IMR-90 (cell line): ENCODE data around the gene CARD18. TPM values are rescaled to one million over a fixed set of nuclear protein-coding genes. Genes with fewer than 3 reads are reported as not detected.

Experiments
- ATAC-seq: fragments of 200-7000 bp; cut with Tn5 transposase; 2 replicates; pipeline ENCODE4 v1.9.1; 2020; ENCODE audit warnings: low read depth, mild to moderate bottlenecking, moderate library complexity
- BruUV-seq: library from RNA; stranded (reverse); fragments of 400-500 nt; replicated peaks from 2 replicates; lab custom pipeline; 2021; lab: Mats Ljungman, UMichigan
- CTCF ChIA-PET: fragments of 300-600 bp; formaldehyde crosslinking; extraction: SDS; loops from one replicate; lab custom pipeline; 2021; ENCODE audit warnings: antibody characterized with exemption; lab: Yijun Ruan, JAX
- POLR2A ChIA-PET: fragments of 300-600 bp; sonication (Branson Sonifier 250); formaldehyde crosslinking; loops from one replicate; lab custom pipeline; 2022; ENCODE audit warnings: antibody characterized with exemption; ENCODE audit not compliant: unreplicated experiment; lab: Charles Lee
- DNase-seq: peaks from one replicate; pipeline ENCODE4 v3.0.0; 2013
- H2AFZ ChIP-seq: replicated peaks from 2 replicates; pipeline ENCODE3; 2013; ENCODE audit warnings: low read length, mild to moderate bottlenecking; ENCODE audit not compliant: poor library complexity
- H2AK5ac ChIP-seq: 2 replicates; pipeline ENCODE4 v1.6.1; 2013; ENCODE audit warnings: low read depth, low read length, inconsistent platforms
- H2AK9ac ChIP-seq: replicated peaks from 2 replicates; pipeline ENCODE3; 2013; ENCODE audit warnings: mild to moderate bottlenecking, low read depth, low read length, moderate library complexity; ENCODE audit not compliant: poor library complexity
- H2BK120ac ChIP-seq: 2 replicates; pipeline ENCODE4 v1.6.1; 2013; ENCODE audit warnings: low read depth, low read length, inconsistent platforms
- H2BK15ac ChIP-seq: 3 replicates; pipeline ENCODE4 v1.6.1; 2013; ENCODE audit warnings: low read depth, low read length, inconsistent platforms
- H2BK20ac ChIP-seq: 2 replicates; pipeline ENCODE4 v1.6.1; 2013; ENCODE audit warnings: low read depth, mild to moderate bottlenecking, inconsistent platforms, low read length, moderate library complexity
- H2BK5ac ChIP-seq: 2 replicates; pipeline ENCODE4 v1.6.1; 2013; ENCODE audit warnings: mild to moderate bottlenecking, low read depth, low read length, inconsistent platforms; ENCODE audit not compliant: poor library complexity, severe bottlenecking
- H3K14ac ChIP-seq: replicated peaks from 2 replicates; pipeline ENCODE4 v1.6.1; 2013; ENCODE audit warnings: low read depth, low read length, inconsistent platforms
- H3K18ac ChIP-seq: 2 replicates; pipeline ENCODE4 v1.6.1; 2013; ENCODE audit warnings: low read depth, low read length, control low read depth
- H3K23ac ChIP-seq: 2 replicates; pipeline ENCODE4 v1.6.1; 2013; ENCODE audit warnings: low read depth, low read length, inconsistent platforms
- H3K27ac ChIP-seq: 2 replicates; pipeline ENCODE4 v1.5.1; 2013; ENCODE audit warnings: mild to moderate bottlenecking, control low read depth, low read length; ENCODE audit not compliant: insufficient read depth
- H3K27me3 ChIP-seq: 2 replicates; pipeline ENCODE4 v1.6.1; 2013; ENCODE audit warnings: low read length; ENCODE audit not compliant: control insufficient read depth, insufficient read depth
- H3K36me3 ChIP-seq: 2 replicates; pipeline ENCODE4 v1.6.1; 2013; ENCODE audit warnings: low read length, mixed read lengths; ENCODE audit not compliant: control insufficient read depth, insufficient read depth
- H3K4ac ChIP-seq: 2 replicates; pipeline ENCODE4 v1.6.1; 2013; ENCODE audit warnings: low read depth, low read length, inconsistent platforms
- H3K4me1 ChIP-seq: 2 replicates; pipeline ENCODE4 v1.6.1; 2013; ENCODE audit warnings: low read length, mixed read lengths; ENCODE audit not compliant: control insufficient read depth, insufficient read depth
- H3K4me2 ChIP-seq: 2 replicates; pipeline ENCODE4 v1.6.1; 2013; ENCODE audit warnings: low read depth, mild to moderate bottlenecking, control low read depth, low read length, moderate library complexity
- H3K4me3 ChIP-seq: 2 replicates; pipeline ENCODE4 v1.5.1; 2013; ENCODE audit warnings: low read depth, mild to moderate bottlenecking, control low read depth, low read length, moderate library complexity; ENCODE audit not compliant: insufficient read depth
- H3K56ac ChIP-seq: 2 replicates; pipeline ENCODE4 v1.6.1; 2013; ENCODE audit warnings: low read length, inconsistent platforms; ENCODE audit not compliant: insufficient read depth; ENCODE audit errors: extremely low read depth
- H3K79me1 ChIP-seq, 2 experiments: 2 replicates each; pipeline ENCODE4 v1.6.1; 2013; ENCODE audit warnings: low read length in 2 of 2, inconsistent platforms in 1 of 2, low read depth in 1 of 2
- H3K9ac ChIP-seq: 2 replicates; pipeline ENCODE4 v1.6.1; 2013; ENCODE audit warnings: low read depth, low read length, control low read depth
- H3K9me1 ChIP-seq: 2 replicates; pipeline ENCODE4 v1.6.1; 2013; ENCODE audit warnings: low read length, inconsistent platforms; ENCODE audit not compliant: insufficient read depth
- H3K9me3 ChIP-seq: 2 replicates; pipeline ENCODE4 v1.6.1; 2013; ENCODE audit warnings: low read length; ENCODE audit not compliant: control insufficient read depth, insufficient read depth
- H4K20me1 ChIP-seq: 2 replicates; pipeline ENCODE4 v1.6.1; 2013; ENCODE audit warnings: low read length, inconsistent platforms; ENCODE audit not compliant: insufficient read depth
- H4K5ac ChIP-seq: 2 replicates; pipeline ENCODE4 v1.6.1; 2013; ENCODE audit warnings: mild to moderate bottlenecking, low read depth, low read length, control low read depth
- H4K8ac ChIP-seq, 2 experiments: 2 replicates each; pipeline ENCODE4 v1.6.1; 2013; ENCODE audit warnings: low read depth in 2 of 2, low read length in 2 of 2, control low read depth in 1 of 2, inconsistent platforms in 1 of 2
- H4K91ac ChIP-seq: 2 replicates; pipeline ENCODE4 v1.6.1; 2013; ENCODE audit warnings: low read depth, low read length, inconsistent platforms; ENCODE audit not compliant: insufficient read depth
- BHLHE40 ChIP-seq: fragments of 150-350 bp; IDR thresholded peaks from 2 replicates; pipeline ENCODE4 v1.6.1; 2016; ENCODE audit warnings: mild to moderate bottlenecking, low read depth, low read length
- ELK1 ChIP-seq: fragments of 150-350 bp; IDR thresholded peaks from 2 replicates; pipeline ENCODE4 v1.6.1; 2016; ENCODE audit warnings: low read depth, mild to moderate bottlenecking, low read length, moderate library complexity, borderline replicate concordance
- FOS ChIP-seq: fragments of 150-350 bp; IDR thresholded peaks from 2 replicates; pipeline ENCODE4 v1.6.1; 2016; ENCODE audit warnings: low read depth, low read length
- MXI1 ChIP-seq: IDR thresholded peaks from 2 replicates; pipeline ENCODE4 v1.6.1; 2012; ENCODE audit warnings: low read depth, mild to moderate bottlenecking, low read length, moderate library complexity, borderline replicate concordance
- WGBS, 2 experiments: methylation state at CpG; one replicate each; pipeline versions ENCODE4 v1.1.5 to v1.1.7; 2013; ENCODE audit warnings: missing lambda C conversion rate in 2 of 2; ENCODE audit not compliant: insufficient read length in 1 of 2; ENCODE audit errors: extremely low coverage in 2 of 2; 5-methylcytosine and 5-hydroxymethylcytosine counted together
- dilution Hi-C: fragments of 300-500 bp; cut with HindIII; formaldehyde crosslinking; loops from one replicate; pipeline ENCODE4 v1.14.3; 2018; ENCODE audit warnings: low sequenced_read_pairs; ENCODE audit not compliant: unreplicated experiment
- in situ Hi-C: fragments of 300-500 bp; cut with MboI; formaldehyde crosslinking; loops from 3 replicates; pipeline ENCODE4 v1.14.3; 2019; ENCODE audit warnings: low sequenced_read_pairs, inconsistent platforms, mixed read lengths
- intact Hi-C: fragments of 100-400 bp; cut with micrococcal nuclease; formaldehyde crosslinking; loops from 2 replicates; pipeline ENCODE4 v1.10.0; 2022
- polyA plus RNA-seq, 3 experiments: library from polyadenylated mRNA; depleted of rRNA; stranded (reverse); fragments of >200 nt; gene quantifications; 2 replicates each; pipeline ENCODE4 v1.2.3, GENCODE V29; 2012; ENCODE audit warnings: low replicate concordance in 1 of 3
- total RNA-seq: library from RNA; depleted of rRNA; stranded (reverse); fragments of >200 nt; gene quantifications from 2 replicates; pipeline ENCODE4 v1.2.3, GENCODE V29; 2012
- TF ChIP-seq, protein P1 (sequence below): fragments of 150-350 bp; IDR thresholded peaks from 2 replicates; pipeline ENCODE4 v1.6.1; 2017; ENCODE audit warnings: mild to moderate bottlenecking, antibody characterized with exemption, low read length, low read depth

Gene CARD18
- total and polyA plus RNA-seq, 2 of the 4 experiments (the other 2 are of a cell fraction): not detected

GRCh38 chr11:105181100-105181499 lies 41.5 kb upstream of the CARD18 start:
- dilution Hi-C loops: no loop called here
- no peaks in the 10 kb centered on the region for H3K9me3 ChIP-seq
- no TSS peak for BruUV-seq
- WGBS, 2 experiments: no CpG with 5 or more reads among the region's 2 CpGs
- no peak overlapping the region for H2AFZ ChIP-seq
- no peak overlapping the region for H2AK9ac ChIP-seq
- H2BK120ac ChIP-seq: no peak overlapping the region
- POLR2A ChIA-PET: no interaction called here
- TF ChIP-seq ELK1 (no peak), FOS (no peak), BHLHE40 (no peak), MXI1 (no peak)
- TF ChIP-seq, protein P1, sequence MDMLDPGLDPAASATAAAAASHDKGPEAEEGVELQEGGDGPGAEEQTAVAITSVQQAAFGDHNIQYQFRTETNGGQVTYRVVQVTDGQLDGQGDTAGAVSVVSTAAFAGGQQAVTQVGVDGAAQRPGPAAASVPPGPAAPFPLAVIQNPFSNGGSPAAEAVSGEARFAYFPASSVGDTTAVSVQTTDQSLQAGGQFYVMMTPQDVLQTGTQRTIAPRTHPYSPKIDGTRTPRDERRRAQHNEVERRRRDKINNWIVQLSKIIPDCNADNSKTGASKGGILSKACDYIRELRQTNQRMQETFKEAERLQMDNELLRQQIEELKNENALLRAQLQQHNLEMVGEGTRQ: no peak
- ATAC-seq (no peak), DNase-seq (peak; percentile 76)
- 0 out of 2 replicates have a peak overlapping the region, but pooled peaks have one; percentile 66 for H3K14ac ChIP-seq
- H2BK5ac ChIP-seq: peak overlapping the region; percentile 60
- H3K27ac ChIP-seq: no peak overlapping the region
- H3K9me1 ChIP-seq: peaks cover 4% of the 10 kb centered on the region; the same call in 1 of the 2 replicates
- H3K4me2 ChIP-seq: peak overlapping the region; percentile 65; the same call in 1 of the 2 replicates
- no peak overlapping the region for H2BK15ac ChIP-seq
- no peak overlapping the region for H3K56ac ChIP-seq
- no peaks in the 10 kb centered on the region for H3K27me3 ChIP-seq
- no peak overlapping the region for H3K4ac ChIP-seq
- no peaks in the 10 kb centered on the region for H3K79me1 ChIP-seq
- H3K4me1 ChIP-seq: peaks cover 5% of the 10 kb centered on the region
- H4K20me1 ChIP-seq: no peaks in the 10 kb centered on the region
- H3K9ac ChIP-seq: no peak overlapping the region
- no peak overlapping the region for H2AK5ac ChIP-seq
- H2BK20ac ChIP-seq: no peak overlapping the region
- peak overlapping the region; percentile 41; the same call in 1 of the 2 replicates for H3K18ac ChIP-seq
- no peak overlapping the region for H4K91ac ChIP-seq
- intact Hi-C loops: no loop called here
- H4K8ac ChIP-seq: no peak overlapping the region
- in situ Hi-C loops: no loop called here
- CTCF ChIA-PET: no interaction called here
- H3K23ac ChIP-seq: no peak overlapping the region
- H3K36me3 ChIP-seq: no peaks in the 10 kb centered on the region
- H4K5ac ChIP-seq: no peak overlapping the region
- no peak overlapping the region for H3K4me3 ChIP-seq
